Midbrain (tissue), 1 donor: Measurements from ENCODE around the gene ALLC.
"Not testable (repeated sequence)": the region's sequence is repeated elsewhere in the genome, so short reads cannot be mapped to it uniquely, and the experiment has no call there.

Experiments used
- DNase-seq: peaks from one replicate; lab custom pipeline; 2025; lab: John Stamatoyannopoulos, UW

Gene ALLC

DNA sequence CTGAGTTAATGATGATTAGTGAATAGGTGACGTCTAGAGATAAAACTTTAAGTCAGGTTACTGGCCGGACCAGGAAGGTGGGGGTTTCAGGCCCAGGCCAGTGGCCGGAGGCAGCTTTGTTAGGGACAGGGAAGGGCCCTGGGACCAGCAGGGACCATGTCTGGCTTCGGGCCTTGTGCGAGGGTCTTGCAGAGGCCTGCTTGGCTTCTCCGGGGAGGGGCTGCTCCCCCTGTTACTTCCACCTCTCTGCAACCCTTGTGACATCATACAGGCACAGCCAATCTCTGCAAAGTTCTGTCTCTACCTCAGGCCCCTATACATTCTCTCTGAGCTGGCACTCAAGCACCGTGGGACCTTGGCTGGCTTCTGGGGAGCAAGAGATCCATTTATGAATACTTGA is at the start of gene ALLC:
ALLC (plus strand) TSS at position 320 of the 400 bp plus-strand sequence. CDS start 12,958 bp downstream, outside the sequence.
- DNase-seq: no peak

DNA sequence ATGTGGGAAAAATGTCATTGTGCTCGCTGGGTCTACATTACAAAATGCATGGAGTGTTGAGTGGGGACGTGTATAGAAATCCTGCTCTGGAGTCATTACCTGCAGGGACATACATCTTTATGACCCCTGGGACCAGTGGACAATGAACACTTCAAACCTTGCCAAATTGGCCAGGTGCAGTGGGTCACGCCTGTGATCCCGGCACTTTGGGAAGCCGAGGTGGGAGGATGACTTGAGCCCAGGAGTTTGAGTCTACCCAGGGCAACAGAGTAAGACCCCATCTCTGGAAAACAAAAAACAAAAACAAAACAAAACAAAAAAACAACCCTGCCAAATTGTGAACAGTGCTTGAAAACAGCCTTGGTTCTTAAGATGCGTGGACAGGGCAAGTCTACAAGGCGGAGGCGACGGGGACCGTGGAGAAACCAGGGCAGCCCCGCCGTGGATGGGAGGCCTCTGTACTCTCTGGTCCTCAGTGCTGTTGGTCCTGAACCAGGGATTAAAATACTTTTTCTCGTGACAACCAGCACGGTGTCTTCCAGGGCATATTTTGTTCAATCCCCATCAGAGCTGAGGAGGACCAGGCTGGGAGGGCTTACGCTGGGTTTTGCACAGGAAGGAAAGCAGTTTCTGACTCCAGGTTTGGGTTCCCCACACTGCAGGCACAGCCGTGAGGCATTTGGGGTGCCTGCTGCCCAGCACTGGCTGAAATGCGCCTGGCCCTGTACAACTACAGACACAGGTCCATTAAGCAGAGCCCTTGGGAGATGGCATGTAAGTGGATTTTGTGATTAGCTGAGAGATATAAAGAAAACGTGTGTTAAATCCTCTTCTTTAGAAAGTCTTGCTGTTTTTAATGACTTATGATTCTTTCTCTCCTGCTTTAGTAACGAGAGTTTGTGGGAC is 49.4 kb upstream of the ALLC start:
- no peak for DNase-seq

DNA sequence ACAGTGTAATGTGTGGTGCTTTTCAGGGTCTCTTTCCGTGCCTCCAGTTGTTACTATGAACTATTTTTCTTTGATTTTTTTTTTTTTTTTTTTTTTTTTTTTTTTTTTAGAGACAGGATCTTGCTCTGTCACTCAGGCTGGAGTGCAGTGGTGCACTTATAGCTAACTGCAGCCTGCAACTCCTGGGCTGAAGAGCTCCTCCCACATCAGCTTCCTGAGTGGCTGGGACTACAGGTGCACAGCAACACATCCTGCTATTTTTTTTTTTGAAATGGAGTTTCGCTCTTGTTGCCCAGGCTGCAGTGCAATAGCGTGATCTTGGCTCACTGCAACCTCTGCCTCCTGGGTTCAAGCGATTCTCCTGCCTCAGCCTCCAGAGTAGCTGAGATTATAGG is 48.7 kb upstream of the ALLC start:
- not testable (repeated sequence) for DNase-seq

DNA sequence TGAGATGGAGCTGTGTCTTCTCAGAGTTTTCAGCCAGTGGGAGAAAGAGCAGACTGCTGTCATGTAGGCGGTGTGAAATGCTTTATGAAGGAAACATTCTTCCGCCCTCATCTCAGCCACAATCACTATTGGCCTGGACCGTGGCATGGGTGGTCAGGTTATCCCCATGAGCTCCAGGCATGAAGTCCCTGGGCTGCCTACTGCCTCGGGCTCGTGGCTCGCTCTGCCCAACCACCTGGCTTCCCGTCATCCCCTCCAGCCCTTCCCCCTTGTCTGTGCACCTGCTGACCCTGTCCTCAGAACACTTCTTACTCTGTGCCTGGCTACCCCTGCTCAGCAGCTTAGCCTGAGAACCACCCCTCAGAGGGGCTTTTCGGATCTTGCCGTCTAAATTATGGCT is 47.6 kb upstream of the ALLC start:
- DNase-seq: no peak

- no peak for DNase-seq
Observed at GRCh38 chr2:3610881-3611505, 47.0 kb upstream of the ALLC start.

- DNase-seq: no peak
Observed at GRCh38 chr2:3611589-3611988, 46.4 kb upstream of the ALLC start.

DNA sequence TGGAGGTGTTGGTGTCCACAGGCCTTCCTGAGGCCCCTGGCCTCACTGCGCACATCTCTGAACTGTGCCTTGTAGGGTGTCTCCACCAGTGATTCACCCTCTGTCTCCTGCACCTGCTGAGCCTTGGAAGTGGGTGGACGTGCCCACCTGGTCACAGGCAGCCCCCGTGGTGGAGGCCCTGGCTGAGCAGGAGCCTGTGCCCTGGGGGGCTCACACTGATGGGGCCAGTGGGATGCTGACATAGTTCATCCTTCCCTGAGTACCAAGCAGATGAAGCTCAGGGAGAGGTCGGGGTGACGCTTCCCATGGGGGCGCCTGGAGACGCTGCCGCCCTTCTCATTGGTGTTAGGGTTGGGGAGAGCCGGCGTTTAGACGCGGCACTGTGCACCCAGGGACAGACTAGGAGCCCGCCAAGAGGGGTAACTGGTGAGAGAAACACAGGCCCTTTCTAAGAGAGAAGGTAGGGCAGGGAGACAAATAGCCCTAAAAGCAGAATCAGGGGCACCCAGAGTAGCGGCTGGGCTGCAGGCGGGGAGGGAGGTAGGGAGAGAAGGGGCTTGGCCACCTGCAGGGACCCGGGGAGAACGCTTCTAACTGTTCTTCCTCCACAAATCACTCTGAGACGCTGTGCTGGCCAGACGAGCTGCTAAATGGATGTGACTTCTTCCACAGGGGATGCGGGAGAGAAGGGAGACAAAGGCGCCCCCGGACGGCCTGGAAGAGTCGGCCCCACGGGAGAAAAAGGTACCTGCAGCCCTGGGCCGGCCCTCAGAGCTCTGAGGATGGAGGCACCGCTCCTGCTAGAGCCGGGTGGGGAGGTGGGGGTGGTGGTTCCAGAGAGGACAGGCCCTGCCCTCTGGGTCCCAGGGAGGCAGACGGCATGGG is 45.1 kb upstream of the ALLC start:
- no peak for DNase-seq

DNA sequence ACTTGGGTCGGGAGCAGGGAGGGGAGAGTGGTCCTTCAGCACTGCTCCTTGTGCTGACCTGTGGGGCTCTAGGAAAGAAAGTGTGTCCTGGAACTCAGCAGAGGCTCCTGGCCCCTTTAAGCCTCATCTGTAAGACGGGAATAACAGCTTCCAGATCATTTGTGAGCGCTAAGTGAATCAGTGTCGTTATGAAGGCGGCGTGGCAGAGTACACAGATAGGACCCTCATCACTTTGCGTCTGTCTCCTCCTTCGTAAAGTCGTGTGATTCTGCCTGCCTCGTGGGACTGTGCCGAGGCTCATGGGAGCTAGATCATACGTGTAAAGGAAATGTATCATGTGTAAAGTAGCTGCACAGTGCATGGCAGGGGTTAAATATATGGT is 44.5 kb upstream of the ALLC start:
- DNase-seq: no peak

DNA sequence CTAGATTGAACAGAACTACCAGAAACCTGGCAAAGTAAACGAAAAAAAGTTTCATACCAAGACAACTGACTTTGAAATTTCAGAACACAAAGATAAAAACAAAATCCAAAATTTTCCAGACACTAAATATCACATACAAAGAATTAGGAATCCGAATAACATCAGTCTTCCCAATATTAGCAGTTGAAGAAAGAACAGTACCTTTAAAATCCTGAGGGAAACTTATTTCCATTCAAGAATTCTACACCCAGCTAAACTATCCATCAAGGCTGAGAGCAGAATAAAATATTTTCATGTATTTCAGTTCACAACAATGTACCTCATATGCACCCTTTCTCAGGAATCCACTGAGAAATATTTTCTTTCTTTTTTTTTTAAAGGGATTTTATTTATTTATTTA is 43.3 kb upstream of the ALLC start:
- not testable (repeated sequence) for DNase-seq

GRCh38 chr2:3615541-3616200 is 42.3 kb upstream of the ALLC start:
- DNase-seq: not testable (repeated sequence)

DNA sequence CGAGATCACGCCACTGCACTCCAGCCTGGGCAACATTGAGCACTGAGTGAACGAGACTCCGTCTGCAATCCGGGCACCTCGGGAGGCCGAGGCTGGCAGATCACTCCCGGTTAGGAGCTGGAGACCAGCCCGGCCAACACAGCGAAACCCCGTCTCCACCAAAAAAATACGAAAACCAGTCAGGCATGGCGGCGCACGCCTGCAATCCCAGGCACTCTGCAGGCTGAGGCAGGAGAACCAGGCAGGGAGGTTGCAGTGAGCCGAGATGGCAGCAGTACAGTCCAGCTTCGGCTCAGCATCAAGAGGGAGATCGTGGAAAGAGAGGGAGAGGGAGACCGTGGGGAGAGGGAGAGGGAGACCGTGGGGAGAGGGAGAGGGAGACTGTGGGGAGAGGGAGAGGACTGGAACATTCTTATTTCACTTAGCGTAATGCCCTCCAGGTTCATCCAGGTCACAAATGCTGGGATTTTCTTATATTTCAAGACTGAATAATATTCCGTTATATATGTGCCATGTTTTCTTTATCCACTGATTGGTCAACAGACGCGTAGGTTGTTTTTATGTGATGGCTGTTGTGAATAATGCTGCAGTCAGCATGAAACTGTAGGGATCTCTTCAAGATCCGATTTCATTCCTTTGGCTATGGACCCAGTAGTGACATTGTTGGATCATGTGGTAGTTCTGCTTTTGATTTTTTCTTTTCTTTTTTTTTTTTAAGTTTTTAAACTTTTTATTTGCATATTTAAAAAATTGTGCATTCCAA is 41.4 kb upstream of the ALLC start:
- DNase-seq: not testable (repeated sequence)

GRCh38 chr2:3617198-3617890 is 40.7 kb upstream of the ALLC start:
- no peak for DNase-seq

DNA sequence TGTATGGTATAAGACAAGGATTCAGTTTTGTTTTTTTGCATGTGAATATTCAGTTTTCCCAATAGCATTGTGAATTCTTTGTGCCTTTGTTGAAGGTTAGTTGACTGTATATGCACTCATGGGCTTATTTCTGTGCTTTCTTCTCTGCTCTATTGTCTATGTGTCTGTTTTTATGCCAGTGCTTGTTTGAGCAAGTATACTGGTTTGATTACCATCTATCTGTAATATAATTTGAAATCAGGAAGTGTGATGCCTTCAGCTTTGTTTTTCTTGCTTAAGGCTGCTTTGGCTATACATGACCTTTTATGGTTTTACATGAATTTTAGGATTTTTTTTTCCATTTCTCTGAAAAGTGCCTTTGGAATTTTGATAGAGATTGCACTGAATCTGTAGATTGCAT is 39.6 kb upstream of the ALLC start:
- no peak for DNase-seq

- DNase-seq: no peak
Observed at GRCh38 chr2:3619033-3619432, 39.0 kb upstream of the ALLC start.

GRCh38 chr2:3619661-3620060 is 38.3 kb upstream of the ALLC start:
- DNase-seq: not testable (repeated sequence)

- no peak for DNase-seq
Observed at GRCh38 chr2:3620834-3621233, 37.2 kb upstream of the ALLC start.

DNA sequence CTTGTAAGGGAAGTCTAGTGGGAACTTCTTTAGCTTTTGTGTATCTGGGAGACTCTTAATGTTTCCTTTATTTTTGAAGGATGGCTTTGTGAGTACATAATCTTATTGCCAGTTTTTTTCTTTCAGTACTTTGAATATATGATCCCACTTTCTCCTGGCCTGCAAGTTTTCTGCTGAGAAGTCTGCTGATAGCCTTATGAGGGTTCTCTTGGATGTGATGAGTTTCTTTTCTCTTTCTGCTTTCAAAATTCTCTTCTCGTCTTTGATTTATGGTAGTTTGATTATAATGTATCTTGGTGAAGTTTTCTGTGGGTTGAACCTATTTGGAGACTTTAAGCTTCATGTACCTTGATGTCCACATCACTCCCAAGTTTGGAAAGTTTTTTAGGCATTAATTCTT is 35.0 kb upstream of the ALLC start:
- DNase-seq: no peak

- no peak for DNase-seq
Observed at GRCh38 chr2:3624059-3624794, 33.8 kb upstream of the ALLC start.

- DNase-seq: no peak
Observed at GRCh38 chr2:3625186-3625585, 32.8 kb upstream of the ALLC start.
